Astrocyte (in vitro differentiated cells and primary cell): ENCODE results near the gene SFTA2. TPM values are rescaled to one million over a fixed set of nuclear protein-coding genes. Genes with fewer than 3 reads are reported as not detected.

Experiments
- DNase-seq: peaks from one replicate; pipeline ENCODE4 v3.0.0-alpha.2; 2010; ENCODE audit warnings: low read depth
- FAIRE-seq: peaks from 2 replicates; lab custom pipeline; 2011; peaks lifted over from hg19 to GRCh38; lab: Jason Lieb, UNC
- H2AFZ ChIP-seq: 2 replicates; pipeline ENCODE4 v1.6.0; 2012; ENCODE audit warnings: low read depth, low read length, inconsistent platforms
- H3K27ac ChIP-seq: 2 replicates; pipeline ENCODE4 v1.5.1; 2011; ENCODE audit warnings: low read depth, low read length, inconsistent platforms
- H3K27me3 ChIP-seq: 2 replicates; pipeline ENCODE4 v1.6.0; 2011; ENCODE audit warnings: low read length, inconsistent platforms; ENCODE audit not compliant: insufficient read depth
- H3K36me3 ChIP-seq: 2 replicates; pipeline ENCODE4 v1.5.1; 2011; ENCODE audit warnings: low read length, inconsistent platforms; ENCODE audit not compliant: insufficient read depth
- H3K4me1 ChIP-seq: 2 replicates; pipeline ENCODE4 v1.5.1; 2011; ENCODE audit warnings: low read length, inconsistent platforms; ENCODE audit not compliant: insufficient read depth
- H3K4me2 ChIP-seq: 2 replicates; pipeline ENCODE4 v1.6.0; 2012; ENCODE audit warnings: low read length, inconsistent platforms
- H3K4me3 ChIP-seq: 2 replicates; pipeline ENCODE4 v1.5.1; 2011; ENCODE audit warnings: low read depth, mild to moderate bottlenecking, low read length, inconsistent platforms; ENCODE audit not compliant: insufficient read depth
- H3K79me2 ChIP-seq: 2 replicates; pipeline ENCODE4 v1.6.0; 2012; ENCODE audit warnings: mild to moderate bottlenecking, low read length, inconsistent platforms; ENCODE audit not compliant: insufficient read depth
- H3K9ac ChIP-seq: 2 replicates; pipeline ENCODE4 v1.6.0; 2012; ENCODE audit warnings: mild to moderate bottlenecking, low read length, inconsistent platforms
- H3K9me3 ChIP-seq: 2 replicates; pipeline ENCODE4 v1.5.1; 2012; ENCODE audit warnings: low read depth, mild to moderate bottlenecking, low read length, inconsistent platforms; ENCODE audit not compliant: insufficient read depth
- H4K20me1 ChIP-seq: 2 replicates; pipeline ENCODE4 v1.6.0; 2012; ENCODE audit warnings: low read length, inconsistent platforms; ENCODE audit not compliant: insufficient read depth
- H3K27ac Mint-ChIP-seq: one replicate; pipeline ENCODE4 v1.8.0; 2021; ENCODE audit warnings: mild to moderate bottlenecking, mixed read lengths; ENCODE audit not compliant: unreplicated experiment
- H3K27me3 Mint-ChIP-seq: one replicate; pipeline ENCODE4 v1.8.0; 2021; ENCODE audit warnings: low read depth, mixed read lengths; ENCODE audit not compliant: unreplicated experiment
- H3K36me3 Mint-ChIP-seq: one replicate; pipeline ENCODE4 v1.8.0; 2021; ENCODE audit warnings: low read depth, mixed read lengths; ENCODE audit not compliant: unreplicated experiment
- H3K4me1 Mint-ChIP-seq: one replicate; pipeline ENCODE4 v1.8.0; 2021; ENCODE audit warnings: low read depth, mixed read lengths; ENCODE audit not compliant: unreplicated experiment
- H3K4me3 Mint-ChIP-seq: one replicate; pipeline ENCODE4 v1.8.0; 2021; ENCODE audit warnings: mild to moderate bottlenecking, moderate library complexity, mixed read lengths; ENCODE audit not compliant: unreplicated experiment
- H3K9me3 Mint-ChIP-seq: one replicate; pipeline ENCODE4 v1.8.0; 2021; ENCODE audit warnings: mild to moderate bottlenecking, mixed read lengths; ENCODE audit not compliant: unreplicated experiment
- EZH2 ChIP-seq: IDR thresholded peaks from 2 replicates; pipeline ENCODE4 v1.6.1; 2012; ENCODE audit warnings: mild to moderate bottlenecking, low read length, inconsistent platforms; ENCODE audit not compliant: insufficient read depth
- total RNA-seq: library from RNA; stranded (reverse); gene quantifications from 2 replicates; pipeline ENCODE4 v1.2.1, GENCODE V29; 2021
- TF ChIP-seq, protein P1 (sequence below): IDR thresholded peaks from 2 replicates; pipeline ENCODE4 v1.5.1; 2011; ENCODE audit warnings: low read depth, mild to moderate bottlenecking, inconsistent platforms, low read length, moderate library complexity; ENCODE audit not compliant: insufficient read depth

Gene SFTA2
- total RNA-seq, 1 donor from 2014 or later: not detected

DNA sequence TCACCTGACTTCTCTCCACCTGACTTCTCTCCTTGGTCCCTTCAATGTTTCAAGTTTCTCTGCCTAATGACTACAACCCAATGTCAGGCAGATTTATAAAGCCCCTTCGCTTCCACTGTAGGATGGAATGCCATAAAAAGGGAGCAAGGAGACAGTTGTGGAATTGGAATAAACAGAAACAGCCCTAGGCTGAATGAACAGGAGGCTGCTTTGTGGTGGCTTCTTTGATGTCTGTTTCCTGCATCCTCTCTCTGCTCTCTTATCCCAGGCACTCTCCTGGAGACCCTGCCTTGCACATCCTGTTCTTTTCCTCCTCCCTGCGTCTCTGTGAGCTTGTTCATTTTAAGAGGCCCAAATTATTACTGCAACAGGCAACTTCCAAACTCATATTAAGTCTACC, 25.7 kb upstream of the SFTA2 start:
- Histone ChIP-seq H4K20me1 (no peaks in the 10 kb centered on the region), H2AFZ (no peak overlapping the region), H3K27me3 (peaks cover 18% of the 10 kb centered on the region), H3K36me3 (no peaks in the 10 kb centered on the region), H3K9ac (no peak overlapping the region), H3K27ac (no peak overlapping the region), H3K4me1 (peaks cover 6% of the 10 kb centered on the region), H3K4me2 (no peak overlapping the region), H3K4me3 (no peak overlapping the region), H3K79me2 (no peaks in the 10 kb centered on the region), H3K9me3 (no peaks in the 10 kb centered on the region)
- TF ChIP-seq, protein P1, sequence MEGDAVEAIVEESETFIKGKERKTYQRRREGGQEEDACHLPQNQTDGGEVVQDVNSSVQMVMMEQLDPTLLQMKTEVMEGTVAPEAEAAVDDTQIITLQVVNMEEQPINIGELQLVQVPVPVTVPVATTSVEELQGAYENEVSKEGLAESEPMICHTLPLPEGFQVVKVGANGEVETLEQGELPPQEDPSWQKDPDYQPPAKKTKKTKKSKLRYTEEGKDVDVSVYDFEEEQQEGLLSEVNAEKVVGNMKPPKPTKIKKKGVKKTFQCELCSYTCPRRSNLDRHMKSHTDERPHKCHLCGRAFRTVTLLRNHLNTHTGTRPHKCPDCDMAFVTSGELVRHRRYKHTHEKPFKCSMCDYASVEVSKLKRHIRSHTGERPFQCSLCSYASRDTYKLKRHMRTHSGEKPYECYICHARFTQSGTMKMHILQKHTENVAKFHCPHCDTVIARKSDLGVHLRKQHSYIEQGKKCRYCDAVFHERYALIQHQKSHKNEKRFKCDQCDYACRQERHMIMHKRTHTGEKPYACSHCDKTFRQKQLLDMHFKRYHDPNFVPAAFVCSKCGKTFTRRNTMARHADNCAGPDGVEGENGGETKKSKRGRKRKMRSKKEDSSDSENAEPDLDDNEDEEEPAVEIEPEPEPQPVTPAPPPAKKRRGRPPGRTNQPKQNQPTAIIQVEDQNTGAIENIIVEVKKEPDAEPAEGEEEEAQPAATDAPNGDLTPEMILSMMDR: no peak
- TF ChIP-seq EZH2: no peak
- DNase-seq (no peak), FAIRE-seq (no peak)
- Mint-ChIP-seq H3K27me3 (peaks cover 48% of the 10 kb centered on the region), H3K4me3 (no peak overlapping the region), H3K36me3 (no peaks in the 10 kb centered on the region), H3K27ac (no peak overlapping the region), H3K9me3 (peaks cover 2% of the 10 kb centered on the region), H3K4me1 (peaks cover 6% of the 10 kb centered on the region)

DNA sequence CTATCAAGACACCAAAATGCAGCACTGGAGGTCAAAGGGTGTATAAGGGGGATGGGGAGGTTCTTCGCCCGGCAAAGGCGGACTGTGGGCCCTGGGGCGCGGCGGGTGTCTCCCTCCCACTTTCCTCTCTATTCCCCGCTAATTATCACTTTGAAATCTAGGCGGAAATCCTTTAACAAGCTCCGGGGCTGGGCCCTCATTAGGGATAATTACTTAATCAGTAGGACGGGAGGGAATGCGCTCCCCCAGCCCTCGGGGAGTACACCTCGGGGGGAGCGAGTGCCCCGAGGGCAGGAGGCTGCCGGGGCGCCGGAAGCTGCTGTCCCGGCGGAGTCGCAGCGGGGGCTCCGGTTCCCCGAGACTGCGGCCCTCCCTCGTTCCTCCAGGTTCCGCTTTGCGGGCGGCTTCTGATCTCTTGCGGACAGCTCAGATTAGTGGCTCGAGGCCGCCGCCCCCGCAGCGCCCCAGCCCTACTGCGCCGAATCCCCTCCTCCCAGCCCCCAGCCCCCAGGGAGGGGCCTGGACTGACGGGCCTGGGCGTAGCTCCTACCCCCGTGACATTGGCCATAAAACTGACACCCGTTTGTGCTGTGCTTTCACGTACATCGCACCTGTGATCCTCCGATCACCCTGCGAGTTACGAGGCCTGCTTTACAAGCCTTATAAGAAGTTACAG, 23.5 kb upstream of the SFTA2 start:
- H2AFZ ChIP-seq: peak overlapping the region; percentile 82
- peak overlapping the region; percentile 11 for H3K27ac Mint-ChIP-seq
- H3K4me3 Mint-ChIP-seq: peak overlapping the region; percentile 58

More for the DNA sequence above, 23.5 kb upstream of the SFTA2 start:
- peaks cover 6% of the 10 kb centered on the region for H3K4me1 ChIP-seq
- H3K9me3 ChIP-seq: no peaks in the 10 kb centered on the region
- H3K79me2 ChIP-seq: no peaks in the 10 kb centered on the region
- peak overlapping the region; percentile 47 for H3K4me3 ChIP-seq
- Mint-ChIP-seq H3K27me3 (peaks cover 66% of the 10 kb centered on the region), H3K4me1 (peaks cover 6% of the 10 kb centered on the region), H3K36me3 (no peaks in the 10 kb centered on the region), H3K9me3 (peaks cover 12% of the 10 kb centered on the region)
- no peak overlapping the region for H3K27ac ChIP-seq
- FAIRE-seq (no peak), DNase-seq (peak; percentile 16)
- H3K4me2 ChIP-seq: peak overlapping the region; percentile 86
- H3K27me3 ChIP-seq: peaks cover 21% of the 10 kb centered on the region
- TF ChIP-seq EZH2: peak; percentile 47
- TF ChIP-seq, protein P1: no peak
- H3K36me3 ChIP-seq: no peaks in the 10 kb centered on the region
- peak overlapping the region; percentile 70 for H3K9ac ChIP-seq
- no peaks in the 10 kb centered on the region for H4K20me1 ChIP-seq
